GM21423 (cell line): ENCODE results near the gene TAS2R30.

Source experiments
- ATAC-seq: cut with Tn5 transposase; IDR thresholded peaks from one replicate; pipeline ENCODE4 v1.9.1; 2021; ENCODE audit warnings: mild to moderate bottlenecking, moderate library complexity; ENCODE audit not compliant: unreplicated experiment

Gene TAS2R30

GRCh38 chr12:11134305-11134704 is at the start of gene TAS2R30:
TSS of gene TAS2R30 (minus strand) at chr12:11134644. CDS start at chr12:11134244, 400 bp downstream.
- no peak for ATAC-seq

- no peak for ATAC-seq
Measured at GRCh38 chr12:11183011-11183410, 48.6 kb upstream of the TAS2R30 start.

- no peak for ATAC-seq
Measured at GRCh38 chr12:11182529-11182928, 48.1 kb upstream of the TAS2R30 start.

GRCh38 chr12:11178250-11178649 is 43.8 kb upstream of the TAS2R30 start:
- no peak for ATAC-seq

GRCh38 chr12:11174022-11174421 is 39.6 kb upstream of the TAS2R30 start:
- ATAC-seq: no peak

- ATAC-seq: no peak
Measured at GRCh38 chr12:11171969-11172675, 37.7 kb upstream of the TAS2R30 start.

GRCh38 chr12:11171145-11171968 is 36.9 kb upstream of the TAS2R30 start, which contains the start of gene SMIM10L1:
TSS of gene SMIM10L1 (plus strand) at chr12:11171194. CDS start at chr12:11171357, 163 bp downstream.
- ATAC-seq: peak; percentile 96

- ATAC-seq: no peak
Measured at GRCh38 chr12:11170810-11171144, 36.3 kb upstream of the TAS2R30 start.

GRCh38 chr12:11166300-11166699 is 31.9 kb upstream of the TAS2R30 start:
- ATAC-seq: no peak

- no peak for ATAC-seq
Measured at GRCh38 chr12:11164384-11164783, 29.9 kb upstream of the TAS2R30 start.

GRCh38 chr12:11162502-11162901 is 28.1 kb upstream of the TAS2R30 start:
- no peak for ATAC-seq

GRCh38 chr12:11158885-11159444 is 24.5 kb upstream of the TAS2R30 start:
- no peak for ATAC-seq

- no peak for ATAC-seq
Measured at GRCh38 chr12:11154400-11154925, 20.0 kb upstream of the TAS2R30 start.

GRCh38 chr12:11152725-11153124 is 18.3 kb upstream of the TAS2R30 start:
- ATAC-seq: no peak

- ATAC-seq: peak; percentile 59
Measured at GRCh38 chr12:11150832-11151231, 16.4 kb upstream of the TAS2R30 start.

- ATAC-seq: no peak
Measured at GRCh38 chr12:11147420-11147819, 13.0 kb upstream of the TAS2R30 start.

- no peak for ATAC-seq
Measured at GRCh38 chr12:11144297-11144696, 9.9 kb upstream of the TAS2R30 start.

- no peak for ATAC-seq
Measured at GRCh38 chr12:11143352-11143751, 8.9 kb upstream of the TAS2R30 start.

GRCh38 chr12:11136075-11136474 is 1.6 kb upstream of the TAS2R30 start:
- ATAC-seq: no peak

- no peak for ATAC-seq
Measured at GRCh38 chr12:11133816-11134215, 628 bp downstream of the TAS2R30 start.

- ATAC-seq: no peak
Measured at GRCh38 chr12:11133162-11133561, 1.3 kb downstream of the TAS2R30 start.

GRCh38 chr12:11130999-11131398 is 3.4 kb downstream of the TAS2R30 start:
- ATAC-seq: no peak
